Measurements from ENCODE around the gene ZNF492. TPM values are rescaled to one million over a fixed set of nuclear protein-coding genes. Genes with fewer than 3 reads are reported as not detected.

The ZNF492 gene
- total and polyA plus RNA-seq, 2 of the 8 experiments (the other 6 are each of a cell fraction or from before 2014, with no cell fraction given) = not detected

DNA sequence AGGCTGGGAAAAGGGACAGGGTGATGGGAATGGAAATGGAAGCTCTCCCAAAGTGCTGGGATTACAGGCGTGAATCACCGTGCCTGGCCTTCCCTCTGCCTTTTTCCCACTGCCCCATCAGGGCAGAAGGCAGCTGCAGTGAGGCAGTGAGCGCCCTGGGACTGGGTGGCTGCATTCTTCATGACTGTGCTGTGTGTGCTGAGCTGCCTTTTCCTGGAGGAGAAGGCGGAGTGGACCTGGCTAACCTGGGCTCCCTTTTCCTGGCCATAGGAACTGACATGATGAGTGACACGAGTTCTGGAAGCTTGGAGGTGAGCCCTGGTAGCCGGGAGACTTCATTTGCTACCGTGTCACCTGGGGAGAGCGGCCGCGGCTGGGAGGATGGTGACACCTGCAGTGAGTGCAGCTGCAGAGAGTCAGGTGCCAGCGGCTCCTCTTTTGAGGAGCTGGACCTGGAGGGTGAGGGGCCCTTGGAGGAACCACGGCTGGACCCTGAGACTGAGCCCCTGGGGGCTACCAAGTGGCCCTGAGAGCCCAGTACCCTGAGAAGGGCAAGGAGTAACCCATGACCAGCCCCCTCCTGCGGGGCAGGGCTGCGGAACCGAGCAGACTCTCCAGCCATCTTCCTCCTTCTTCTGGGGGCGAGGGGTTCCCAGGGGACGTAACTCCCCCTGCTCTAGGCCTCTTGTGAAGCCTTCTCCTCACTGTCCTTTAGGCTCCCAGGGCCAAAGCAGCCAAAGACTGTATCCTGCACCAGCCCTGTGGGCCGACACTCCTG, 26.3 kb upstream of the ZNF492 start:
- H3K4me3 ChIP-seq (ENCODE audit: extremely low read depth in 1 of 4, insufficient read depth in 2 of 4, low read depth in 3 of 4, low read length in 4 of 4) = no peak overlapping the region
- no peak overlapping the region for H3K23ac ChIP-seq (ENCODE audit: insufficient read length)
- DNase-seq (ENCODE audit: low read depth in 1 of 2, low spot score in 2 of 2) (no peak), FAIRE-seq (no peak)
- no peak overlapping the region for H3K14ac ChIP-seq (ENCODE audit: insufficient read length)
- H2BK20ac ChIP-seq (ENCODE audit: low read length) = no peak overlapping the region
- no peaks in the 10 kb centered on the region for H3K79me2 ChIP-seq (ENCODE audit: control insufficient read depth in 1 of 2, insufficient read depth in 2 of 2, low read length in 2 of 2)
- H4K5ac ChIP-seq (ENCODE audit: insufficient read length, low read depth, low read length) = no peak overlapping the region
- no peak overlapping the region for H3K56ac ChIP-seq (replicated peaks; ENCODE audit: insufficient read length, low read depth, low read length)
- 69% methylated on average over 12 of the region's 18 CpGs; no CpG with 5 or more reads in 1 of the 2 experiments for WGBS, 2 experiments (ENCODE audit: extremely low coverage in 1 of 2, insufficient coverage in 1 of 2, insufficient read length in 1 of 2, insufficient replicate concordance in 2 of 2, low coverage in 1 of 2, low lambda C conversion rate in 2 of 2, missing lambda C conversion rate in 1 of 2)
- H4K20me1 ChIP-seq (replicated peaks in 1 of 2; ENCODE audit: control insufficient read depth in 1 of 2, insufficient read depth in 2 of 2, low read length in 2 of 2) = no peaks in the 10 kb centered on the region
- H4K8ac ChIP-seq (ENCODE audit: extremely low read depth, insufficient read depth, low read length) = no peak overlapping the region
- no peak overlapping the region for H3K9ac ChIP-seq (replicated peaks in 1 of 4; ENCODE audit: extremely low read depth in 1 of 4, low read depth in 3 of 4, low read length in 3 of 4)
- H3K79me1 ChIP-seq (ENCODE audit: low read depth, low read length) = no peaks in the 10 kb centered on the region
- no peak overlapping the region for H3K4me2 ChIP-seq (ENCODE audit: insufficient read depth in 1 of 2, low read depth in 2 of 2, low read length in 2 of 2)
- no peaks in the 10 kb centered on the region for H3K4me1 ChIP-seq (replicated peaks in 1 of 4; ENCODE audit: control insufficient read depth in 3 of 4, insufficient read depth in 4 of 4, low read length in 3 of 4)
- H2AFZ ChIP-seq (ENCODE audit: low read length) = no peak overlapping the region
- H3K36me3 ChIP-seq (ENCODE audit: control insufficient read depth in 2 of 4, insufficient read depth in 4 of 4, low read length in 3 of 4) = no peaks in the 10 kb centered on the region
- POLR2A ChIA-PET (ENCODE audit: partially characterized antibody) = no interaction called here
- peaks cover 71 to 94% of the 10 kb centered on the region in 2 experiments for H3K9me3 ChIP-seq (ENCODE audit: insufficient read depth in 2 of 2, low read depth in 1 of 2, low read length in 1 of 2)
- H3K23me2 ChIP-seq (ENCODE audit: low read depth, low read length) = no peaks in the 10 kb centered on the region
- no peaks in the 10 kb centered on the region for H3K27me3 ChIP-seq (replicated peaks in 1 of 4; ENCODE audit: control insufficient read depth in 3 of 4, extremely low read depth in 1 of 4, insufficient read depth in 3 of 4, low read length in 3 of 4)
- H2AK5ac ChIP-seq (ENCODE audit: low read depth, low read length) = no peak overlapping the region
- H4K91ac ChIP-seq (replicated peaks; ENCODE audit: insufficient read length, low read length) = no peak overlapping the region
- no peak overlapping the region for H2BK5ac ChIP-seq (ENCODE audit: low read depth, low read length)
- H2BK120ac ChIP-seq (replicated peaks; ENCODE audit: low read depth, low read length) = no peak overlapping the region
- H3K27ac ChIP-seq (ENCODE audit: low read depth, low read length) = no peak overlapping the region
- no peak overlapping the region for H3K4ac ChIP-seq (replicated peaks; ENCODE audit: insufficient read length, low read depth, low read length)
- no peak overlapping the region for H2BK12ac ChIP-seq (ENCODE audit: low read depth, low read length)
- CTCF ChIA-PET (ENCODE audit: partially characterized antibody) = interaction anchor here (1.4 kb wide), 1 partner anchor 9 kb away, joined by 3 read pairs; no protein-coding TSS in a partner anchor
- H3K18ac ChIP-seq (ENCODE audit: extremely low read depth, low read length) = no peak overlapping the region
- H2BK15ac ChIP-seq (ENCODE audit: low read length) = no peak overlapping the region
- TF ChIP-seq, protein P1, sequence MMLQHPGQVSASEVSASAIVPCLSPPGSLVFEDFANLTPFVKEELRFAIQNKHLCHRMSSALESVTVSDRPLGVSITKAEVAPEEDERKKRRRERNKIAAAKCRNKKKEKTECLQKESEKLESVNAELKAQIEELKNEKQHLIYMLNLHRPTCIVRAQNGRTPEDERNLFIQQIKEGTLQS (IDR thresholded peaks at IDR 0.05; ENCODE audit: insufficient read depth, low read depth, low read length) = no peak
- TF ChIP-seq TCF12 (IDR thresholded peaks at IDR 0.05; ENCODE audit: low read depth, low read length) (no peak), POLR2A (IDR thresholded peaks at IDR 0.05; ENCODE audit: control extremely low read depth in 1 of 2, low read depth in 2 of 2, low read length in 2 of 2) (no peak), SP4 (IDR thresholded peaks at IDR 0.05; ENCODE audit: low read length) (no peak), HDAC2 (IDR thresholded peaks at IDR 0.05; ENCODE audit: borderline replicate concordance in 1 of 2, low read depth in 2 of 2, low read length in 2 of 2) (no peak), JUN (IDR thresholded peaks at IDR 0.05; ENCODE audit: low read depth, low read length) (no peak), NRF1 (IDR thresholded peaks at IDR 0.05; ENCODE audit: low read depth, low read length) (no peak), RXRA (IDR thresholded peaks at IDR 0.05; ENCODE audit: insufficient read depth, low read depth, low read length) (no peak), EZH2 (IDR thresholded peaks at IDR 0.05; ENCODE audit: low read depth, low read length, severe bottlenecking) (no peak), RAD21 (IDR thresholded peaks at IDR 0.05 in 1 of 2, conservative IDR thresholded peaks at IDR 0.05 in 1 of 2; ENCODE audit: low read depth in 2 of 2, low read length in 2 of 2) (no peak), RNF2 (IDR thresholded peaks at IDR 0.05; ENCODE audit: borderline replicate concordance, low read depth, low read length, missing control alignments, poor library complexity, severe bottlenecking) (no peak)

Measured in H1 (cell line).